GM15510 (cell line): ENCODE measurements around the gene MICAL3.

ENCODE experiments used
- POLR2A ChIP-seq: IDR thresholded peaks from 3 replicates; pipeline ENCODE4 v1.6.1; 2011; ENCODE audit warnings: borderline replicate concordance; ENCODE audit not compliant: insufficient read length; ENCODE audit errors: extremely low read depth

The MICAL3 gene

GRCh38 chr22:17858033-17858432 is 166.3 kb downstream of the MICAL3 start:
- no peak for TF ChIP-seq POLR2A

- no peak for TF ChIP-seq POLR2A
These were observed 168.6 kb downstream of the MICAL3 start for GRCh38 chr22:17855572-17856290.

GRCh38 chr22:17853073-17853472 is 171.3 kb downstream of the MICAL3 start:
- TF ChIP-seq POLR2A: no peak

DNA sequence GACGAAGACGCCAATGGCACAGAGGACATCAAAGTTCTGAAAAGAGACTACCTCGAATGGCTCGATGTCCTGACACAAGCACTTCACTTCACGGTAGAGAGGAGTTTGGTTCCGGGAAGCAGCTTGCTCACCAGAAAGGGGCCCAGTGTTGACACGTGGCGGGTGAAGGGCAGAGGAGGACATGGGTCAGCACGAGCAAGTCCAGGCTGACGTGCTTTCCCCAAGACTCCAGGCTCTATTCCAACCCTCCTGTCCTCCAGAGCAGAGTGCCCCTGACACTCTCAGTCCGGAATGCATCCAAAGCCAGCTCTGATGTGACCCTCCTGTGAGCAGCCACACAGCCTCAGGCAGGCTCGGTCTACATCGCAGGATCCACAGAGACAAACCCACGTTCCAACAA is 172.6 kb downstream of the MICAL3 start:
- TF ChIP-seq POLR2A: no peak

DNA sequence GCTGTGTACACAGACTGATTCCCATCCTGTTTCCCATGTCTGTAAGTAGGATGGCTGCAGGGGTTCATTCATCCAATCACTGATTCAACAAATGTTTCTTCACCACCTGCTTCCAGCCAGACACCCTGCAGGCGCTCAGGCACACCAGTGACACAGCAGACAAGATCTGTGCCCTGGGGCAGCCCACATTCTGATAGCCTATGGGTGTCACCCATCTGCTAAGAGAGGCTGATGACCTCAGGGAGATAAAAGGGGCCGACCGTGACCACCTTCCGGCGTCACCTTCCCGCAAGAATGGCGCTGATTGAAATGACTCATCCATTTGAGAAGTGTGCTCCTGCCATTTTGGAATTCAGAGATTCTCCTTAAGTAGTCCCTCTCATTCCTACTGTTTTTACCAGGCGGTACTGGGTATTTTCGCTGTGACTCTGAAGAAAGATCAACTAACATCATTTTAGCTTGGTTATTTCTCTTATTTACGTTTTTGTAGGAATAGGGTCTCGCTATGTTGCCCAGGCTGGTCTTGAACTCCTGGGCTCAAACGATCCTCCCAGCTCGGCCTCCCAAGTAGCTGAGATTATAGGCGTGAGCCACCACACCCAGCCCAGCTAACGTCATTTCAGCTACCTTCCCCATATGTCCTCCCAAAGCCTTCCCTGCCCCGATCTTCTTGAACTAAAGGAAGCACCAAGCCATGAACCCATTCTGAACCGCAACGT is 176.8 kb downstream of the MICAL3 start:
- no peak for TF ChIP-seq POLR2A

DNA sequence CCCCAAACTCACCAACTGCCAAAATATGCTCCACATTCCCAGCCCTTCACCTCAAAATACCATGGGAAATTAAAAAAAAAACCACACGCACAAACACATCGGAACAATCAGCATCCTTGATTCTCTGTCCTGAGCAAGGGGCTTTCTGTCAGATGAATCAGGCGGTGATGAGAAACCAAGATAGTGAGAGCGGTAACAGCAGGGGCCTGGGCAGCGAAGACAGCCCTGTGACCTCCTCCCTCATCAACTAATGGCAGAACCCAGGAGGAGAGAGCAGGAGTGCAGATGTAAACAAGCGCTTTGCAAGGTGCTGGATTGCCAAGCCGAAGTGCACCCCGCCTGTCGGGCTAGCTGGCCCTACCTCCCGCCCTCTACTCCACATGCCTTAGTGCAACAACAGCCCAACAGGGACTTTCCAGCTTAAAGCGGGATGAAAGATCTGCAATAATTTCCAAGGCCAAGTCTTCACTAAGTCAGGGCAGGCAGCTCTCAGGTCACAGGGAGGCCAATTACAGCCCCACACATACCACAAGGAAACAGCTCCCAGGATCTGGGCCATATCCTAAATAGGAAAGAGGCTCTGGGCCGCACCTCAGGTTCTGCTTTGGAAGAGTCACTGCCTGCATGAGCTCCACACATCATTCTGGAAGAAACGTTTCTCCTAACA is 177.9 kb downstream of the MICAL3 start:
- TF ChIP-seq POLR2A: no peak

DNA sequence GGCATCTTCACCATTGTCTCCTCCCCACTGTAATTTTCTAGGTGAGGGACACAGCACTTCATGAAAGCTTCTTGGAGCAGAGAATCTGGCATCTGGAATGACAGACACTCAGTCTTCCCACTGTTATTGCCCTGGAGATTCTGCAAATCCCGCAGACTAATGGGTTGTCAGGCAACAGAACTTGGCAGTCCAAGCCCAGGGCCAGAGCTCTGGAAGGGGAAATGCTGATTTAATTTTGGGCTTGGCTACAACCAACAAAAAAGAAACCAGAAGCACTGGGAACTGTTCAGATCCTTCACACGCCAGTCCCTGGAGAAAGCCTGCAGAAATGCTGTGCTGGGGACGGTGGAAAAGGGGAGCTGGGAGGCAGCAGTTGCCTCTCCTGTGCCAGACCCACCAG is 178.6 kb downstream of the MICAL3 start:
- no peak for TF ChIP-seq POLR2A

DNA sequence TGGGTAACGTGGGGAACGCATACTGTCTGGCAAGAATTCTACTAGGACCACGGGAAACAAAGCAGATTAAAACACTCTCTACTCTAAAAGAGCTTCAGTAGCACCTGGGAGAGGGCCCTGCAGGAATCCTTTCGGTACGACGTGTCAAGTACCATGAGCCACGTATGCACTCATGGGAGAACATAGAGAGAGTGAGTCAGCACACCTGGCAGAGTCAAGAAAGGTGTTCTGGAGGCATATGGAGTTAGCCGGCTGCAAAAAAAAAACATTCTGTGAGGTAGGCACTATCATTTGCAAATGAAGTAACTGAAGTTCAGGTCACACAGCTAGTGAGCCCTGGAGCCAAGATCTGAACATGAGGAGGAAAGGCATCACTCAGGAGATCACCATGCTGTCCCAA is 179.0 kb downstream of the MICAL3 start:
- no peak for TF ChIP-seq POLR2A

DNA sequence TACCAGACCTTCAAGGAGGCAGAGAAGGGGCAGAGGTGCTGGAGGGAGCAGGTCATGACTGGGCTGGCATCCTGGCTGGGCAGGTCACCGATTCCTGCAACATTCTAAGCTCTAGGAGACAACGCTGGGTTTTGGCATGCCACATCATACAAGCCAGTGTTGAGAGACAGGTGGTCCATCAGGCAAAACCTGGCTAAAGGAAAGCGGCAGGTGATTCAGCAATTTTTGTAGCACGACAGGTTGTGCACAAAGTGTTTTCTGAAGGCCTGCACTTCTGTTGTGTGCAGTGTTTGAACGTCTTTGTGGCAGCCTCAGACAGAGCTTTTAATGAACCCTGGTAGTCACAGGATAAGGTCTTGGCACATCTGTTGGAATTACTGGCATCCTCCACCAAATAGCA is 180.2 kb downstream of the MICAL3 start:
- TF ChIP-seq POLR2A: no peak

GRCh38 chr22:17842386-17842785 is 182.0 kb downstream of the MICAL3 start:
- no peak for TF ChIP-seq POLR2A

DNA sequence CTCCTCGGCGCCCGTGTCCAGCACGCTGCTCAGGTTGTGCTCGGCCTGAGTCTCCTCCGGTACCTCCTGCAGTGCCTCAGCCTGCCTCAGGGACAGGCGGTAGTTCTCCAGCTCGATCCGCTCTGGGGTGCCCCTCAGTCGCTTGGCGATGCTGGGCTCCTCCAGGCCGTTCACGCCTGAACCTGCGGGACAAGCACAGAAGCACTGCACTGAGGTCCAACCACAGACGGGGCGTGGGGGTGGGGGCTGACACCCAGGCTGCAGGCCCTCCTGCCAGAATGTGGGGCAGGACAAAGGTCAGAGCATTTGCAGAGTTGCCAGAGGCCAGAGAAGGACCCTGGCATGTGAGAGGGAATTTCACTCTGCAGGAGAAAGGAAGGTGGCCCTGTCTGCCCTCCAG is 182.5 kb downstream of the MICAL3 start:
- TF ChIP-seq POLR2A: no peak

DNA sequence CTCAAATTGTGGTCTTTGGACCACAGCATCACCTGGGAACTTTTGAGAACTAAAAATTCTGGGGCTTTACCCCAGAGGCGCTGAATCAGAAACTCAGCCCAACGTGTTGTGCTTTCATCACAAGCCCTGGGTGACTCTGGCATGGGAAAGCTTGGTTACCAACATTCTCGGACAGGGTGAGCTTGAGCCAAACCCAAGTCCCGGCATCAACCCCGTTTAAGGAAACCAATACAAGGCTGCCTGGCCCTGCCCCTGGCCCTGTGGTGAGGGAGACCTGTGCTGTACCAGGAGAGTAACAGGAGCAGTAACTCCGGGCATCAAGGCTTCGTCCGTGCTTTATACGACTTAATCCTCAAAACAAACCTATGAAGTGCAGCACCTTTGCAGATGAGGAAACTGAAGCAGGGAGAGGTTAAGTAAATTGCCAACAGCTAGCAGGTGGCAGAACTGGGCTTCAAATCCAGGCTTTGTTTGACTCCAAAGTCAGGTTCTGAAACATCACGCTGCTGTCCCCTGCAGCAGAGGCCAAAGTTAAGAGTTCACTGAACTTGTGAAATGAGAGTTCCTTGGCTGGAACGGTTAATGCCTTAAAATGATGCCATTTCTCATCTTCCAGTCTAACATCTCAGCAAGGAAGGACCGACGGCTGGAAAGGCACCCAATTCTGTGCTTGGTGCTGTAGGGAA is 186.0 kb downstream of the MICAL3 start:
- no peak for TF ChIP-seq POLR2A

GRCh38 chr22:17836992-17837742 is 187.2 kb downstream of the MICAL3 start:
- TF ChIP-seq POLR2A: no peak

- TF ChIP-seq POLR2A: no peak
These were observed 189.1 kb downstream of the MICAL3 start for GRCh38 chr22:17835256-17835655.
